HG03066 (cell line): ENCODE results near the gene B4GALT1.

Source experiments
- ATAC-seq: cut with Tn5 transposase; IDR thresholded peaks from one replicate; pipeline ENCODE4 v1.9.1; 2021; ENCODE audit warnings: low read depth; ENCODE audit not compliant: unreplicated experiment

Gene B4GALT1

DNA sequence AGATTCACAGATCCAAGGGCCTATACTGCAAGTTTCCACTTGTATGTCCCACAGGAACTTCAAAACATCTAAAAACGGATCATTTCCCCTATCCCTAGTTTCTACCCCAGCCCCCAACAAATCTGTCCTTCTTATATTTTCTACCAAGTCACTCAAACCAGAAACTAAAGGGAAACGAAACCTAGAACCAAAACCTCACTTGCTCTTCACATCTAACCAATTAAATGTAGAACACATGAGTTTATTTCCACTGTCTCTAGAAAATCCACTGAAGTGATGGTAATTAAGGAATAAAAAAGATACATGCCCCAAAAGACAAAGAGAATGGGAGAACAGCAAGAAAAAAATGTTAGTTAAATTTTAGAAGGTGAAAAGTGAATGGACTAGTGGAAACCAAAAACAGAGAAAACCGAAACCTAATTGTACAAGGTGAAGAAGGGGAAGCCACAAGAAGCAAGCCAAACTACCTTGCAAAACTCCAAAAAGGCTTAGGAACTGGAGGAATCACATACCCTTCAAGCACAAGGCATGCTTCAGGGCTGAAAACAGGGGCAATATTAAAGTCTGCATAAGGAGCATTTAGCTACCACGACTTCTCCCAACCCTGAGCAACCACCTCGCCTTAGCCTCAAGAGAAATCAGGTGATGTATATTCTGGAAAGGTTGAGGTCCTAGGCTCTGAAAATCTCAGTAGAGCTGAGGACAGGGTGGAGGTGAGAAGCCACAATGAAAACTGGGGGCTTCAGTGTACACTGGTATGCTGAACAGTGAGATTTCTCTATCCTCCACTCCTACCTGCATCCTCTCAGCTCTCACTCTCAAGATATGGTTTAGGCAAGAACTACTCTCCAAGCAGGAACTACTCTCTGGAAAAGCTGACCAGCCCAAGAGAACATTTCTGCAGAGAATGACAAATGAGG lies 101.7 kb downstream of the B4GALT1 start:
- peak; percentile 73 for ATAC-seq
